Measurements from ENCODE around the gene CALHM3. TPM values are rescaled to one million over a fixed set of nuclear protein-coding genes. Genes with fewer than 3 reads are reported as not detected.

CALHM3 gene
- total and polyA plus RNA-seq, 2 experiments from 2014 or later: 0.14 to 0.19 TPM

- Mint-ChIP-seq H3K36me3 (ENCODE audit: low read depth) (no peaks in the 10 kb centered on the region), H3K27me3 (ENCODE audit: insufficient read depth, low read depth, poor library complexity) (peaks cover 28% of the 10 kb centered on the region), H3K9me3 (no peaks in the 10 kb centered on the region; the same call in 2 of the 3 replicates), H3K4me1 (peaks cover 18% of the 10 kb centered on the region; the same call in 2 of the 3 replicates), H3K27ac (no peak overlapping the region), H3K4me3 (peak overlapping the region; percentile 80)
- peak overlapping the region; percentile 79 for H3K4me3 ChIP-seq
- ATAC-seq: no peak
- TF ChIP-seq ZNF114 (CRISPR knock-in tag; IDR thresholded peaks at IDR 0.05): no peak
- H3K27me3 ChIP-seq (ENCODE audit: insufficient read depth): peaks cover 58% of the 10 kb centered on the region
- no peaks in the 10 kb centered on the region for H3K9me2 ChIP-seq (ENCODE audit: insufficient read depth)
- no peak for DNase-seq (ENCODE audit: low spot score)
- no peak overlapping the region for H3K27ac ChIP-seq (ENCODE audit: low read depth)
- 0 out of 2 replicates have a peak overlapping the region, but pooled peaks have one; percentile 88 for H2AFZ ChIP-seq
- H3K4me2 ChIP-seq: peak overlapping the region; percentile 90
- no peaks in the 10 kb centered on the region for H3K36me3 ChIP-seq (ENCODE audit: insufficient read depth)
- peaks cover 5% of the 10 kb centered on the region; the same call in 1 of the 2 replicates for H3F3A ChIP-seq (replicated peaks; ENCODE audit: low read depth)
- H3K4me1 ChIP-seq (ENCODE audit: insufficient read depth): no peaks in the 10 kb centered on the region; the same call in 1 of the 2 replicates
- no peaks in the 10 kb centered on the region for H3K79me2 ChIP-seq (replicated peaks; ENCODE audit: insufficient read depth)
- H4K20me1 ChIP-seq (replicated peaks; ENCODE audit: insufficient read depth): no peaks in the 10 kb centered on the region
Observed at GRCh38 chr10:103492655-103493261, 13.7 kb upstream of the CALHM3 start.

DNA sequence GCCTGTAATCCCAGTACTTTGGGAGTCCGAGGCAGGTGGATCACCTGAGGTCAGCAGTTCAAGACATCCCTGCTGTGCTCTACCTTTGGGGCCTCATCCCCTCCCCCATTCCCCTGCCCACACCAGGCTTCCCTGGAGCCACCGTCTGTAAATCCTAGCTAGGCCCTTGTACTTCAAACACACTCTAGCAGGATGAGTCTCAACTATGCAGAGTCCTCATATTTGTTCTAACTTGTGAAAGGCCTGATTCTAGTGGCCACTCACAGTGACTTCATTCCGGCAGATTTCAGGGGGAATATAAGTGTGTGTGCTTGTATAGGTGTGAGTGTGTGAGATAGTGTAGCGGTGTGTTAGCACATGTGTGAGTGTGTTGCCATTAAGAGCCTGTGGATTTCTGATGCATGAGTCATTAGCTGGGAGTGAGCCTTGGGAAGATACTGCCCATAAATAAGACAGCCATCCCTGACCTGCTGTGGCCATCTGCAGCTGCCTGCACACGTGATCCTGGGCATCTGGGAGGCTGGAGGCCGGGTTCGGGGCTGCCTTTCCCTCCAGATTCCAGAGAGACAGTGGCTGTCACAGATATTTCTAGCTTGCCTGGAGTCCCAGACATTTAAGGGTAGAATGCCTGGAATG is 12.8 kb upstream of the CALHM3 start:
- H3K4me2 ChIP-seq: no peak overlapping the region
- Mint-ChIP-seq H3K36me3 (ENCODE audit: low read depth) (no peaks in the 10 kb centered on the region), H3K4me1 (peaks cover 18% of the 10 kb centered on the region; the same call in 2 of the 3 replicates), H3K27me3 (ENCODE audit: insufficient read depth, low read depth, poor library complexity) (peaks cover 28% of the 10 kb centered on the region), H3K4me3 (peak overlapping the region; percentile 80; the same call in 1 of the 3 replicates), H3K27ac (no peak overlapping the region), H3K9me3 (no peaks in the 10 kb centered on the region; the same call in 2 of the 3 replicates)
- H3K4me1 ChIP-seq (ENCODE audit: insufficient read depth): no peaks in the 10 kb centered on the region; the same call in 1 of the 2 replicates
- no peaks in the 10 kb centered on the region for H3K9me2 ChIP-seq (ENCODE audit: insufficient read depth)
- peaks cover 51% of the 10 kb centered on the region for H3K27me3 ChIP-seq (ENCODE audit: insufficient read depth)
- H3K4me3 ChIP-seq: no peak overlapping the region
- no peak for DNase-seq (ENCODE audit: low spot score)
- H3F3A ChIP-seq (replicated peaks; ENCODE audit: low read depth): peaks cover 5% of the 10 kb centered on the region; the same call in 1 of the 2 replicates
- H3K36me3 ChIP-seq (ENCODE audit: insufficient read depth): no peaks in the 10 kb centered on the region
- no peaks in the 10 kb centered on the region for H3K79me2 ChIP-seq (replicated peaks; ENCODE audit: insufficient read depth)
- no peaks in the 10 kb centered on the region for H4K20me1 ChIP-seq (replicated peaks; ENCODE audit: insufficient read depth)
- no peak overlapping the region for H2AFZ ChIP-seq
- no peak overlapping the region for H3K27ac ChIP-seq (ENCODE audit: low read depth)
- ATAC-seq: no peak
- TF ChIP-seq, protein P1, sequence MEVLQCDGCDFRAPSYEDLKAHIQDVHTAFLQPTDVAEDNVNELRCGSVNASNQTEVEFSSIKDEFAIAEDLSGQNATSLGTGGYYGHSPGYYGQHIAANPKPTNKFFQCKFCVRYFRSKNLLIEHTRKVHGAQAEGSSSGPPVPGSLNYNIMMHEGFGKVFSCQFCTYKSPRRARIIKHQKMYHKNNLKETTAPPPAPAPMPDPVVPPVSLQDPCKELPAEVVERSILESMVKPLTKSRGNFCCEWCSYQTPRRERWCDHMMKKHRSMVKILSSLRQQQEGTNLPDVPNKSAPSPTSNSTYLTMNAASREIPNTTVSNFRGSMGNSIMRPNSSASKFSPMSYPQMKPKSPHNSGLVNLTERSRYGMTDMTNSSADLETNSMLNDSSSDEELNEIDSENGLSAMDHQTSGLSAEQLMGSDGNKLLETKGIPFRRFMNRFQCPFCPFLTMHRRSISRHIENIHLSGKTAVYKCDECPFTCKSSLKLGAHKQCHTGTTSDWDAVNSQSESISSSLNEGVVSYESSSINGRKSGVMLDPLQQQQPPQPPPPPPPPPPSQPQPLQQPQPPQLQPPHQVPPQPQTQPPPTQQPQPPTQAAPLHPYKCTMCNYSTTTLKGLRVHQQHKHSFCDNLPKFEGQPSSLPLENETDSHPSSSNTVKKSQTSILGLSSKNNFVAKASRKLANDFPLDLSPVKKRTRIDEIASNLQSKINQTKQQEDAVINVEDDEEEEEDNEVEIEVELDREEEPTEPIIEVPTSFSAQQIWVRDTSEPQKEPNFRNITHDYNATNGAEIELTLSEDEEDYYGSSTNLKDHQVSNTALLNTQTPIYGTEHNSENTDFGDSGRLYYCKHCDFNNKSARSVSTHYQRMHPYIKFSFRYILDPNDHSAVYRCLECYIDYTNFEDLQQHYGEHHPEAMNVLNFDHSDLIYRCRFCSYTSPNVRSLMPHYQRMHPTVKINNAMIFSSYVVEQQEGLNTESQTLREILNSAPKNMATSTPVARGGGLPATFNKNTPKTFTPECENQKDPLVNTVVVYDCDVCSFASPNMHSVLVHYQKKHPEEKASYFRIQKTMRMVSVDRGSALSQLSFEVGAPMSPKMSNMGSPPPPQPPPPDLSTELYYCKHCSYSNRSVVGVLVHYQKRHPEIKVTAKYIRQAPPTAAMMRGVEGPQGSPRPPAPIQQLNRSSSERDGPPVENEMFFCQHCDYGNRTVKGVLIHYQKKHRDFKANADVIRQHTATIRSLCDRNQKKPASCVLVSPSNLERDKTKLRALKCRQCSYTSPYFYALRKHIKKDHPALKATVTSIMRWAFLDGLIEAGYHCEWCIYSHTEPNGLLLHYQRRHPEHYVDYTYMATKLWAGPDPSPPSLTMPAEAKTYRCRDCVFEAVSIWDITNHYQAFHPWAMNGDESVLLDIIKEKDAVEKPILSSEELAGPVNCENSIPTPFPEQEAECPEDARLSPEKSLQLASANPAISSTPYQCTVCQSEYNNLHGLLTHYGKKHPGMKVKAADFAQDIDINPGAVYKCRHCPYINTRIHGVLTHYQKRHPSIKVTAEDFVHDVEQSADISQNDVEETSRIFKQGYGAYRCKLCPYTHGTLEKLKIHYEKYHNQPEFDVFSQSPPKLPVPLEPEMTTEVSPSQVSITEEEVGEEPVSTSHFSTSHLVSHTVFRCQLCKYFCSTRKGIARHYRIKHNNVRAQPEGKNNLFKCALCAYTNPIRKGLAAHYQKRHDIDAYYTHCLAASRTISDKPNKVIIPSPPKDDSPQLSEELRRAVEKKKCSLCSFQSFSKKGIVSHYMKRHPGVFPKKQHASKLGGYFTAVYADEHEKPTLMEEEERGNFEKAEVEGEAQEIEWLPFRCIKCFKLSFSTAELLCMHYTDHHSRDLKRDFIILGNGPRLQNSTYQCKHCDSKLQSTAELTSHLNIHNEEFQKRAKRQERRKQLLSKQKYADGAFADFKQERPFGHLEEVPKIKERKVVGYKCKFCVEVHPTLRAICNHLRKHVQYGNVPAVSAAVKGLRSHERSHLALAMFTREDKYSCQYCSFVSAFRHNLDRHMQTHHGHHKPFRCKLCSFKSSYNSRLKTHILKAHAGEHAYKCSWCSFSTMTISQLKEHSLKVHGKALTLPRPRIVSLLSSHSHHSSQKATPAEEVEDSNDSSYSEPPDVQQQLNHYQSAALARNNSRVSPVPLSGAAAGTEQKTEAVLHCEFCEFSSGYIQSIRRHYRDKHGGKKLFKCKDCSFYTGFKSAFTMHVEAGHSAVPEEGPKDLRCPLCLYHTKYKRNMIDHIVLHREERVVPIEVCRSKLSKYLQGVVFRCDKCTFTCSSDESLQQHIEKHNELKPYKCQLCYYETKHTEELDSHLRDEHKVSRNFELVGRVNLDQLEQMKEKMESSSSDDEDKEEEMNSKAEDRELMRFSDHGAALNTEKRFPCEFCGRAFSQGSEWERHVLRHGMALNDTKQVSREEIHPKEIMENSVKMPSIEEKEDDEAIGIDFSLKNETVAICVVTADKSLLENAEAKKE (CRISPR knock-in tag; IDR thresholded peaks at IDR 0.05): no peak
- TF ChIP-seq ZNF331 (CRISPR knock-in tag; IDR thresholded peaks at IDR 0.05; ENCODE audit: low read depth) (no peak), POLR2AphosphoS5 (IDR thresholded peaks at IDR 0.05; ENCODE audit: low read depth) (no peak), EZH2 (IDR thresholded peaks at IDR 0.05; ENCODE audit: low read depth, unreplicated experiment) (no peak), JUNB (IDR thresholded peaks at IDR 0.05; ENCODE audit: unreplicated experiment) (no peak), NANOG (IDR thresholded peaks at IDR 0.05; ENCODE audit: borderline replicate concordance) (no peak), ZNF114 (CRISPR knock-in tag; IDR thresholded peaks at IDR 0.05) (no peak), ETS1 (IDR thresholded peaks at IDR 0.05) (no peak)
- TF ChIP-seq, protein P2, sequence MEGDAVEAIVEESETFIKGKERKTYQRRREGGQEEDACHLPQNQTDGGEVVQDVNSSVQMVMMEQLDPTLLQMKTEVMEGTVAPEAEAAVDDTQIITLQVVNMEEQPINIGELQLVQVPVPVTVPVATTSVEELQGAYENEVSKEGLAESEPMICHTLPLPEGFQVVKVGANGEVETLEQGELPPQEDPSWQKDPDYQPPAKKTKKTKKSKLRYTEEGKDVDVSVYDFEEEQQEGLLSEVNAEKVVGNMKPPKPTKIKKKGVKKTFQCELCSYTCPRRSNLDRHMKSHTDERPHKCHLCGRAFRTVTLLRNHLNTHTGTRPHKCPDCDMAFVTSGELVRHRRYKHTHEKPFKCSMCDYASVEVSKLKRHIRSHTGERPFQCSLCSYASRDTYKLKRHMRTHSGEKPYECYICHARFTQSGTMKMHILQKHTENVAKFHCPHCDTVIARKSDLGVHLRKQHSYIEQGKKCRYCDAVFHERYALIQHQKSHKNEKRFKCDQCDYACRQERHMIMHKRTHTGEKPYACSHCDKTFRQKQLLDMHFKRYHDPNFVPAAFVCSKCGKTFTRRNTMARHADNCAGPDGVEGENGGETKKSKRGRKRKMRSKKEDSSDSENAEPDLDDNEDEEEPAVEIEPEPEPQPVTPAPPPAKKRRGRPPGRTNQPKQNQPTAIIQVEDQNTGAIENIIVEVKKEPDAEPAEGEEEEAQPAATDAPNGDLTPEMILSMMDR (conservative IDR thresholded peaks at IDR 0.05; ENCODE audit: low read depth in 2 of 2): no peak

All from GM23338 (cell line).